ENCODE measurements around the gene VPS39. TPM values are rescaled to one million over a fixed set of nuclear protein-coding genes. Genes with fewer than 3 reads are reported as not detected.
"Not testable (repeated sequence)": the region's sequence is repeated elsewhere in the genome, so short reads cannot be mapped to it uniquely, and the experiment has no call there.

VPS39 gene
- total RNA-seq, 1 experiment from 2014 or later: 28.5 TPM

DNA sequence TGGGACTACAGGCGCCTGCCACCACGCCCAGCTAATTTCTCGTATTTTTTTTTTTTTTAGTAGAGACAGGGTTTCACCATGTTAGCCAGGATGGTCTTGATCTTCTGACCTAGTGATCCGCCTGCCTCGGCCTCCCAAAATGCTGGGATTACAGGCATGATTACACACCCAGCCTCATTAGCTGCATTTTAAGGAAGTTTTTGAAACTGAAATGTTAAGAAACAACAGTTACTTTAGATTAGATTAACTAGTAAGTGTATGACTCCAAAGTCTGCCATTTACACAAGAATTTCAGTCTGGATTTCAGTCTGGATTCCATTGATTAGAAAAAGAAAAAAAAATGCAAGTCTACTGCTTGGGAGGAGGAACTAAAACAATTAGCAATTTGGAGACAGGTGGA lies 24.5 kb upstream of the VPS39 start:
- H3K9me3 ChIP-seq (ENCODE audit: low read length): no peaks in the 10 kb centered on the region
- no peak for DNase-seq
- POLR2A ChIA-PET (ENCODE audit: unreplicated experiment): no interaction called here

DNA sequence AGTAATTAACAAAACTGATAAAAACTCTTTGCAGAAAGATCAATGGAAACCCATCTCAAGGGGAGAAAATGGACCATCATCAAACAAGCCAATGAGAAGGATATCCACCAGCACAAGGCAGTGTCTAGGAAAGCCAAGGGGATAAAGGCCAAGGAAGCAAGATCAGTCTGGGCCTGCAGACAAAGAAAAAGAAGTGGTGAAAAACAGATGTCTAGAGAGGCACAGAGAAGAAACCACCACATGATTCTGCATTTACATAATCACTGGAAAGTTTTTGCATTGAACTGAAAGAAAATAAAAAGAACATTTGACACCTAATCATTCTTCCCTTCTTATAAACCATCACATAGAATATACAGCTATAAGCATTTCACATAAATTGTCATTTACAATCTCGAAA lies 23.0 kb upstream of the VPS39 start:
- H3K4me2 ChIP-seq (ENCODE audit: low read length): no peak overlapping the region
- intact Hi-C loops (cut with micrococcal nuclease): no loop called here
- no peaks in the 10 kb centered on the region for H3K9me2 ChIP-seq (replicated peaks; ENCODE audit: low read length)
- H3F3A ChIP-seq (ENCODE audit: low read length, unreplicated experiment): no peaks in the 10 kb centered on the region
- CTCF ChIA-PET: no interaction called here
- no peaks in the 10 kb centered on the region for H3K27me3 ChIP-seq (ENCODE audit: low read length)
- no peak for DNase-seq
- no peak overlapping the region for H3K27ac ChIP-seq (ENCODE audit: low read length)
- H3K9me3 ChIP-seq (ENCODE audit: low read length): no peaks in the 10 kb centered on the region
- H3K79me2 ChIP-seq (ENCODE audit: low read length): no peaks in the 10 kb centered on the region
- TF ChIP-seq, protein P1, sequence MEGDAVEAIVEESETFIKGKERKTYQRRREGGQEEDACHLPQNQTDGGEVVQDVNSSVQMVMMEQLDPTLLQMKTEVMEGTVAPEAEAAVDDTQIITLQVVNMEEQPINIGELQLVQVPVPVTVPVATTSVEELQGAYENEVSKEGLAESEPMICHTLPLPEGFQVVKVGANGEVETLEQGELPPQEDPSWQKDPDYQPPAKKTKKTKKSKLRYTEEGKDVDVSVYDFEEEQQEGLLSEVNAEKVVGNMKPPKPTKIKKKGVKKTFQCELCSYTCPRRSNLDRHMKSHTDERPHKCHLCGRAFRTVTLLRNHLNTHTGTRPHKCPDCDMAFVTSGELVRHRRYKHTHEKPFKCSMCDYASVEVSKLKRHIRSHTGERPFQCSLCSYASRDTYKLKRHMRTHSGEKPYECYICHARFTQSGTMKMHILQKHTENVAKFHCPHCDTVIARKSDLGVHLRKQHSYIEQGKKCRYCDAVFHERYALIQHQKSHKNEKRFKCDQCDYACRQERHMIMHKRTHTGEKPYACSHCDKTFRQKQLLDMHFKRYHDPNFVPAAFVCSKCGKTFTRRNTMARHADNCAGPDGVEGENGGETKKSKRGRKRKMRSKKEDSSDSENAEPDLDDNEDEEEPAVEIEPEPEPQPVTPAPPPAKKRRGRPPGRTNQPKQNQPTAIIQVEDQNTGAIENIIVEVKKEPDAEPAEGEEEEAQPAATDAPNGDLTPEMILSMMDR (conservative IDR thresholded peaks at IDR 0.05; ENCODE audit: low read depth, low read length): no peak
- TF ChIP-seq EZH2 (IDR thresholded peaks at IDR 0.05; ENCODE audit: low read length, unreplicated experiment) (no peak), EZH2phosphoT487 (IDR thresholded peaks at IDR 0.05; ENCODE audit: borderline replicate concordance, low read length) (no peak)
- H3K36me3 ChIP-seq (ENCODE audit: low read depth, low read length): peaks cover 55% of the 10 kb centered on the region
- no peaks in the 10 kb centered on the region for H4K20me1 ChIP-seq (ENCODE audit: low read length)
- H3K4me3 ChIP-seq (ENCODE audit: low read length): no peak overlapping the region
- no peaks in the 10 kb centered on the region for H3K4me1 ChIP-seq (ENCODE audit: insufficient read depth, low read length)
- BruUV-seq (replicated peaks): no TSS peak
- no peak for ATAC-seq
- no peak overlapping the region for H2AFZ ChIP-seq (ENCODE audit: low read length)
- POLR2A ChIA-PET (ENCODE audit: unreplicated experiment): no interaction called here
- no peak overlapping the region for H3K9ac ChIP-seq (ENCODE audit: low read length)

More for the DNA sequence above, 24.5 kb upstream of the VPS39 start:
- no peaks in the 10 kb centered on the region for H3K9me2 ChIP-seq (replicated peaks; ENCODE audit: low read length)
- no peak overlapping the region for H3K27ac ChIP-seq (ENCODE audit: low read length)
- H3K36me3 ChIP-seq (ENCODE audit: low read depth, low read length): peaks cover 56% of the 10 kb centered on the region
- H3K9ac ChIP-seq (ENCODE audit: low read length): no peak overlapping the region
- H3K4me2 ChIP-seq (ENCODE audit: low read length): no peak overlapping the region
- no peak overlapping the region for H2AFZ ChIP-seq (ENCODE audit: low read length)
- H3K4me1 ChIP-seq (ENCODE audit: insufficient read depth, low read length): no peaks in the 10 kb centered on the region
- no peaks in the 10 kb centered on the region for H4K20me1 ChIP-seq (ENCODE audit: low read length)
- no peaks in the 10 kb centered on the region for H3K79me2 ChIP-seq (ENCODE audit: low read length)
- no peaks in the 10 kb centered on the region for H3F3A ChIP-seq (ENCODE audit: low read length, unreplicated experiment)
- intact Hi-C loops (cut with micrococcal nuclease): no loop called here
- no TSS peak for BruUV-seq (replicated peaks)
- CTCF ChIA-PET: no interaction called here
- no peak for ATAC-seq
- no peak overlapping the region for H3K4me3 ChIP-seq (ENCODE audit: low read length)
- no peaks in the 10 kb centered on the region for H3K27me3 ChIP-seq (ENCODE audit: low read length)
- TF ChIP-seq EZH2 (IDR thresholded peaks at IDR 0.05; ENCODE audit: low read length, unreplicated experiment) (no peak), EZH2phosphoT487 (IDR thresholded peaks at IDR 0.05; ENCODE audit: borderline replicate concordance, low read length) (no peak)
- TF ChIP-seq, protein P1 (conservative IDR thresholded peaks at IDR 0.05; ENCODE audit: low read depth, low read length): no peak

DNA sequence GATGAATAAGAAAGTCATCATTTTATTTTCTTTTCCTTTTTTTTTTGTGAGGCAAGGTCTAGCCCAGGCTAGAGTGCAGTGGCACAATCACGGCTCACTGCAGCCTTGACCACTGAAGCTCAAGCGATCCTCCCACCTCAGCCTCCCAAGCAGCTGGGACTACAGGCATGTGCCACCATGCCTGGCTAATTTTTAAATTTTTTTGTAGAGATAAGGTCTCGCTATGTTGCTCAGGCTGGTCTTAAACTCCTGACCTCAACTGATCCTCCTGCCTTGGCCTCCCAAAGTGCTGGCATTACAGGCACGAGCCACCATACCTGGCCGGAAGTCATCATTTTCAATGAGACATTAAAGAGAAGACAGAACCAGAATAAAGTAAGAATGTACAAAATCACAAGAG lies 20.9 kb upstream of the VPS39 start:
- H2AFZ ChIP-seq (ENCODE audit: low read length); H3K4me1 ChIP-seq (ENCODE audit: insufficient read depth, low read length); H3K4me2 ChIP-seq (ENCODE audit: low read length); H3K27ac ChIP-seq (ENCODE audit: low read length); H3K79me2 ChIP-seq (ENCODE audit: low read length); ATAC-seq; H3K27me3 ChIP-seq (ENCODE audit: low read length); DNase-seq; H4K20me1 ChIP-seq (ENCODE audit: low read length); H3K4me3 ChIP-seq (ENCODE audit: low read length); H3K9ac ChIP-seq (ENCODE audit: low read length); H3F3A ChIP-seq (ENCODE audit: low read length, unreplicated experiment); BruUV-seq (replicated peaks); H3K9me2 ChIP-seq (replicated peaks; ENCODE audit: low read length); H3K9me3 ChIP-seq (ENCODE audit: low read length); intact Hi-C loops (cut with micrococcal nuclease): not testable (repeated sequence)
- ChIA-PET CTCF (interaction anchor here (0.6 to 1.1 kb wide), 3 partner anchors 39 to 156 kb away, joined by 3 to 6 read pairs (median 5); no protein-coding TSS in a partner anchor), POLR2A (ENCODE audit: unreplicated experiment) (interaction anchor here (0.7 kb wide), 1 partner anchor 21 kb away, joined by 3 read pairs; the partner anchor contains the start of gene VPS39)
- H3K36me3 ChIP-seq (ENCODE audit: low read depth, low read length): peaks cover 55% of the 10 kb centered on the region

Measured in PC-3 (cell line).